HL-60 (cell line): ENCODE results near the gene APOC1.

Experiments used
- POLR2AphosphoS5 ChIP-seq: IDR thresholded peaks from 2 replicates; pipeline ENCODE4 v1.6.1; 2012; ENCODE audit warnings: low read depth
- TF ChIP-seq, protein P1 (sequence below): IDR thresholded peaks from one replicate; pipeline ENCODE4 v1.5.1; 2011; ENCODE audit warnings: low read length, control low read depth, inconsistent platforms; ENCODE audit not compliant: insufficient read depth
- TF ChIP-seq, protein P2 (sequence below): IDR thresholded peaks from 2 replicates; pipeline ENCODE4 v1.6.1; 2012; ENCODE audit warnings: low read depth; ENCODE audit not compliant: insufficient replicate concordance

DNA sequence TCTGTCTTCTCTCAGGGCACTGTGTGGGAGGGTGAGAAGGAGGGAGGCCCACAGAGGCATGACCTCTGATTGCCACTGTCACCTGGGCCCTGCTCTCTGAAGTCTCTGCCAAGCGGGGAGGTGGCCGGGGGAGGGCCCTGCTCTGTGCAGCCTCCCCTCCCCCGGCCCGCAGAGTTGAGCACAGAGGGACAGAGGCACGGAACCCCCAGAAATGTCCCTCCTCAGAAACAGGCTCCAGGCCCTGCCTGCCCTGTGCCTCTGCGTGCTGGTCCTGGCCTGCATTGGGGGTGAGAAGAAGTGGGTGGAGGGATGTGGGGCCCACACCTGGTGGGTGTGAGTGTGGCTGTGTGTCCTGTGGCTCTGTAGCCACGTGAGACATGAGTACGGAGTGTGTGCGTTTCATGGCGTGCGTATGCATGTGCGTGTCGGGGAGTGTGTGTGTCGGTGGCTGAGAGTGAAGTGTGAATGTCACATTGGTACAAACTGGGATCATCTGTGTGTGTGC is 27.7 kb downstream of the APOC1 start, which contains the start of gene APOC4:
- TF ChIP-seq, protein P1, sequence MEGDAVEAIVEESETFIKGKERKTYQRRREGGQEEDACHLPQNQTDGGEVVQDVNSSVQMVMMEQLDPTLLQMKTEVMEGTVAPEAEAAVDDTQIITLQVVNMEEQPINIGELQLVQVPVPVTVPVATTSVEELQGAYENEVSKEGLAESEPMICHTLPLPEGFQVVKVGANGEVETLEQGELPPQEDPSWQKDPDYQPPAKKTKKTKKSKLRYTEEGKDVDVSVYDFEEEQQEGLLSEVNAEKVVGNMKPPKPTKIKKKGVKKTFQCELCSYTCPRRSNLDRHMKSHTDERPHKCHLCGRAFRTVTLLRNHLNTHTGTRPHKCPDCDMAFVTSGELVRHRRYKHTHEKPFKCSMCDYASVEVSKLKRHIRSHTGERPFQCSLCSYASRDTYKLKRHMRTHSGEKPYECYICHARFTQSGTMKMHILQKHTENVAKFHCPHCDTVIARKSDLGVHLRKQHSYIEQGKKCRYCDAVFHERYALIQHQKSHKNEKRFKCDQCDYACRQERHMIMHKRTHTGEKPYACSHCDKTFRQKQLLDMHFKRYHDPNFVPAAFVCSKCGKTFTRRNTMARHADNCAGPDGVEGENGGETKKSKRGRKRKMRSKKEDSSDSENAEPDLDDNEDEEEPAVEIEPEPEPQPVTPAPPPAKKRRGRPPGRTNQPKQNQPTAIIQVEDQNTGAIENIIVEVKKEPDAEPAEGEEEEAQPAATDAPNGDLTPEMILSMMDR, result no peak
- no peak for TF ChIP-seq POLR2AphosphoS5
- TF ChIP-seq, protein P2, sequence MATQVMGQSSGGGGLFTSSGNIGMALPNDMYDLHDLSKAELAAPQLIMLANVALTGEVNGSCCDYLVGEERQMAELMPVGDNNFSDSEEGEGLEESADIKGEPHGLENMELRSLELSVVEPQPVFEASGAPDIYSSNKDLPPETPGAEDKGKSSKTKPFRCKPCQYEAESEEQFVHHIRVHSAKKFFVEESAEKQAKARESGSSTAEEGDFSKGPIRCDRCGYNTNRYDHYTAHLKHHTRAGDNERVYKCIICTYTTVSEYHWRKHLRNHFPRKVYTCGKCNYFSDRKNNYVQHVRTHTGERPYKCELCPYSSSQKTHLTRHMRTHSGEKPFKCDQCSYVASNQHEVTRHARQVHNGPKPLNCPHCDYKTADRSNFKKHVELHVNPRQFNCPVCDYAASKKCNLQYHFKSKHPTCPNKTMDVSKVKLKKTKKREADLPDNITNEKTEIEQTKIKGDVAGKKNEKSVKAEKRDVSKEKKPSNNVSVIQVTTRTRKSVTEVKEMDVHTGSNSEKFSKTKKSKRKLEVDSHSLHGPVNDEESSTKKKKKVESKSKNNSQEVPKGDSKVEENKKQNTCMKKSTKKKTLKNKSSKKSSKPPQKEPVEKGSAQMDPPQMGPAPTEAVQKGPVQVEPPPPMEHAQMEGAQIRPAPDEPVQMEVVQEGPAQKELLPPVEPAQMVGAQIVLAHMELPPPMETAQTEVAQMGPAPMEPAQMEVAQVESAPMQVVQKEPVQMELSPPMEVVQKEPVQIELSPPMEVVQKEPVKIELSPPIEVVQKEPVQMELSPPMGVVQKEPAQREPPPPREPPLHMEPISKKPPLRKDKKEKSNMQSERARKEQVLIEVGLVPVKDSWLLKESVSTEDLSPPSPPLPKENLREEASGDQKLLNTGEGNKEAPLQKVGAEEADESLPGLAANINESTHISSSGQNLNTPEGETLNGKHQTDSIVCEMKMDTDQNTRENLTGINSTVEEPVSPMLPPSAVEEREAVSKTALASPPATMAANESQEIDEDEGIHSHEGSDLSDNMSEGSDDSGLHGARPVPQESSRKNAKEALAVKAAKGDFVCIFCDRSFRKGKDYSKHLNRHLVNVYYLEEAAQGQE, result no peak
